OCI-LY3 (cell line): Measurements from ENCODE around the gene CLDN4.

ENCODE experiments used
- EZH2phosphoT487 ChIP-seq: fragments of 200-600 bp; shearing (Covaris generic); IDR thresholded peaks from 2 replicates; pipeline ENCODE4 v1.6.1; 2018; ENCODE audit warnings: antibody characterized with exemption, mixed run types, low read depth
- TF ChIP-seq, protein P1 (sequence below): fragments of 200-600, 300-600 bp; sonication (generic); IDR thresholded peaks from 2 replicates; pipeline ENCODE4 v1.5.1; 2014; ENCODE audit warnings: antibody characterized with exemption, low read length, low read depth

DNA sequence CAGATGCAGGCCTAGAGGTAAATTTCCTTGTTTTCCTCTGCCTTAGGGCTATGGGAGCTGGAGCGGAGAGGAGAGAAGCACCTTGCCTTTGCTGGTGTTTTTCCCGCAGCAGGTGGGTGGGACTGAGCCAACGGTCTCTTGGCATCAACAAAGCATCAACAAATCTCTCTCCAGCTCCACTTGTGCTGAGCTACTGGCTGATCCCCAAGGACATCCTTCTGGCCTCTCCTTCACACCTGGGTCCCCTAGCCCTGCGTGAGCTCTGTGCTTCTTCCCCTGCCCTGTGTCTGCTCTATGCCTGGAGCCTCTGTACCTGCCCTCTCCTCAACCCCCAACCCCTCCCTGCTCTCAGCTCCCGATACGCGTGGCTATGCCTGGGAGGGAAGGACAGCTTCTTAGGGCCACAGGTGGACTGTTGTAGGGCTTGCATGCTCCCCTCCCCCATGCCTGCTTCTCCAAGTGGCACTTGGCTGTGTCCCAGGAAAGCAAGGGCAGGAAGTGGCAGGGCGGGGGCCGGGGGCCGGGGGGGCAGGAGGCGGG is 3.2 kb upstream of the CLDN4 start:
- TF ChIP-seq, protein P1, sequence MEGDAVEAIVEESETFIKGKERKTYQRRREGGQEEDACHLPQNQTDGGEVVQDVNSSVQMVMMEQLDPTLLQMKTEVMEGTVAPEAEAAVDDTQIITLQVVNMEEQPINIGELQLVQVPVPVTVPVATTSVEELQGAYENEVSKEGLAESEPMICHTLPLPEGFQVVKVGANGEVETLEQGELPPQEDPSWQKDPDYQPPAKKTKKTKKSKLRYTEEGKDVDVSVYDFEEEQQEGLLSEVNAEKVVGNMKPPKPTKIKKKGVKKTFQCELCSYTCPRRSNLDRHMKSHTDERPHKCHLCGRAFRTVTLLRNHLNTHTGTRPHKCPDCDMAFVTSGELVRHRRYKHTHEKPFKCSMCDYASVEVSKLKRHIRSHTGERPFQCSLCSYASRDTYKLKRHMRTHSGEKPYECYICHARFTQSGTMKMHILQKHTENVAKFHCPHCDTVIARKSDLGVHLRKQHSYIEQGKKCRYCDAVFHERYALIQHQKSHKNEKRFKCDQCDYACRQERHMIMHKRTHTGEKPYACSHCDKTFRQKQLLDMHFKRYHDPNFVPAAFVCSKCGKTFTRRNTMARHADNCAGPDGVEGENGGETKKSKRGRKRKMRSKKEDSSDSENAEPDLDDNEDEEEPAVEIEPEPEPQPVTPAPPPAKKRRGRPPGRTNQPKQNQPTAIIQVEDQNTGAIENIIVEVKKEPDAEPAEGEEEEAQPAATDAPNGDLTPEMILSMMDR = no peak
- TF ChIP-seq EZH2phosphoT487 = no peak
